ENCODE measurements around the gene RBM33.

- no peak for TF ChIP-seq POLR2AphosphoS5 (IDR thresholded peaks at IDR 0.05)
- TF ChIP-seq CTCF (IDR thresholded peaks at IDR 0.05) = no peak
- TF ChIP-seq POLR2A (IDR thresholded peaks at IDR 0.05) = no peak
- no peak for TF ChIP-seq EP300 (IDR thresholded peaks at IDR 0.05)
Observed at GRCh38 chr7:155680124-155680523, 35.7 kb downstream of the RBM33 start.
